ENCODE data around the gene CCDC116. TPM values are rescaled to one million over a fixed set of nuclear protein-coding genes. Genes with fewer than 3 reads are reported as not detected.

Gene CCDC116
- total RNA-seq, 4 donors from 2014 or later, result 1.0 TPM; not detected in 2

- no peaks in the 10 kb centered on the region for H3K9me3 ChIP-seq
- peaks cover 93% of the 10 kb centered on the region for H3K36me3 ChIP-seq
- no peaks in the 10 kb centered on the region for H3K4me1 ChIP-seq
- 86% methylated on average over 8 of the region's 8 CpGs for WGBS
- no peak overlapping the region for H3K27ac ChIP-seq
- TF ChIP-seq POLR2AphosphoS5 (IDR thresholded peaks at IDR 0.05) (no peak), POLR2A (IDR thresholded peaks at IDR 0.05) (no peak), EP300 (IDR thresholded peaks at IDR 0.05) (no peak), CTCF (IDR thresholded peaks at IDR 0.05) (no peak)
- H3K27me3 ChIP-seq, result no peaks in the 10 kb centered on the region
- no peak for DNase-seq (ENCODE audit: low spot score in 2 of 2)
- no peak overlapping the region for H3K4me3 ChIP-seq
Observed at GRCh38 chr22:21685164-21685513, 52.6 kb downstream of the CCDC116 start.

GRCh38 chr22:21686193-21686608, 53.6 kb downstream of the CCDC116 start:
- H3K27ac ChIP-seq, result no peak overlapping the region
- no peaks in the 10 kb centered on the region for H3K9me3 ChIP-seq
- peaks cover 95% of the 10 kb centered on the region for H3K36me3 ChIP-seq
- no peak for DNase-seq (ENCODE audit: low spot score in 2 of 2)
- no peaks in the 10 kb centered on the region for H3K27me3 ChIP-seq
- H3K4me1 ChIP-seq, result no peaks in the 10 kb centered on the region
- WGBS, result 96% methylated on average over 6 of the region's 8 CpGs
- no peak for TF ChIP-seq POLR2AphosphoS5 (IDR thresholded peaks at IDR 0.05)
- no peak for TF ChIP-seq CTCF (IDR thresholded peaks at IDR 0.05)
- H3K4me3 ChIP-seq, result no peak overlapping the region

Other genes with a start within 250 kb of the CCDC116 start
- gene RIMBP3B, start 249.0 kb upstream of the CCDC116 start, total RNA-seq, result under 1 TPM in 1 of 4 donors, not detected in 3; 0.13 TPM
- gene HIC2, start 215.4 kb upstream of the CCDC116 start, total RNA-seq, result 1 to 10 TPM; 4.2 to 9.4 (median 6.3) TPM
- gene TMEM191C, start 165.4 kb upstream of the CCDC116 start, total RNA-seq, result 1 to 10 TPM in 1 of 4 donors, under 1 TPM in 2, not detected in 1; 0.42 to 1.7 (median 0.47) TPM
- gene RIMBP3C, start 81.3 kb upstream of the CCDC116 start, total RNA-seq, result under 1 TPM in 1 of 4 donors, not detected in 3; 0.19 TPM
- gene UBE2L3, start 65.0 kb upstream of the CCDC116 start, total RNA-seq, result 10 to 100 TPM; 28.6 to 52.2 (median 48.1) TPM
- gene YDJC, start 2.7 kb upstream of the CCDC116 start, total RNA-seq, result 10 to 100 TPM; 28.6 to 34.6 (median 30.9) TPM
- 10 to 100 TPM; 11.2 to 23.6 (median 18.7) TPM for gene SDF2L1, start 9.5 kb downstream of the CCDC116 start, total RNA-seq
- gene PPIL2, start 33.3 kb downstream of the CCDC116 start, total RNA-seq, result 100 to 1,000 TPM in 1 of 4 donors, 10 to 100 TPM in 3; 38.4 to 129 (median 40.3) TPM
- 1 to 10 TPM; 1.5 to 5.1 (median 2.4) TPM for gene YPEL1, start 103.0 kb downstream of the CCDC116 start, total RNA-seq
- gene MAPK1, start 234.9 kb downstream of the CCDC116 start, total RNA-seq, result 10 to 100 TPM; 51.3 to 77.8 (median 66.0) TPM